ENCODE measurements around the gene RBM38.

Gene RBM38

GRCh38 chr20:57425150-57426013 lies 34.2 kb downstream of the RBM38 start:
- Histone ChIP-seq H2BK120ac (ENCODE audit: low read depth, low read length) (no peak overlapping the region), H3K9ac (ENCODE audit: low read length) (no peak overlapping the region), H3K14ac (ENCODE audit: low read length in 2 of 2) (no peak overlapping the region), H2AFZ (ENCODE audit: low read depth, low read length) (no peak overlapping the region), H2BK5ac (ENCODE audit: low read depth, low read length, poor library complexity, severe bottlenecking) (no peak overlapping the region), H4K91ac (ENCODE audit: low read length) (no peak overlapping the region), H3K27ac (ENCODE audit: low read length, poor library complexity, severe bottlenecking) (no peak overlapping the region), H2AK5ac (ENCODE audit: low read length, severe bottlenecking) (no peak overlapping the region), H3K4me3 (ENCODE audit: insufficient read depth in 1 of 2, low read depth in 1 of 2, low read length in 2 of 2) (peak overlapping the region in 1 of 2 experiments; percentile 23), H2BK12ac (ENCODE audit: low read length in 2 of 2) (no peak overlapping the region), H2BK15ac (ENCODE audit: low read depth, poor library complexity, severe bottlenecking) (no peak overlapping the region), H3K79me1 (replicated peaks; ENCODE audit: low read length, poor library complexity, severe bottlenecking) (no peaks in the 10 kb centered on the region), H3K4ac (ENCODE audit: low read depth in 1 of 2, low read length in 2 of 2) (no peak overlapping the region), H4K8ac (ENCODE audit: low read length) (no peak overlapping the region), H3K36me3 (ENCODE audit: control insufficient read depth in 1 of 2, insufficient read depth in 2 of 2, low read depth in 1 of 2, low read length in 2 of 2) (no peaks in the 10 kb centered on the region), H3K18ac (ENCODE audit: low read depth in 1 of 2, low read length in 2 of 2) (peak overlapping the region in 1 of 2 experiments; percentile 4), H3K4me2 (ENCODE audit: low read length, poor library complexity, severe bottlenecking) (no peak overlapping the region), H3K23ac (ENCODE audit: low read length in 2 of 2) (no peak overlapping the region), H3K4me1 (ENCODE audit: control insufficient read depth, insufficient read depth, low read depth, low read length) (peaks cover 16% of the 10 kb centered on the region), H3K27me3 (ENCODE audit: control insufficient read depth in 1 of 2, insufficient read depth in 1 of 2, low read length in 2 of 2) (peaks cover 7 to 48% of the 10 kb centered on the region in 2 experiments), H3K9me3 (ENCODE audit: control insufficient read depth, low read length) (no peaks in the 10 kb centered on the region)
- 60% methylated on average over 15 of the region's 17 CpGs for WGBS
- no peak for DNase-seq

GRCh38 chr20:57426271-57426689 lies 35.1 kb downstream of the RBM38 start:
- Histone ChIP-seq H3K36me3 (ENCODE audit: control insufficient read depth in 1 of 2, insufficient read depth in 2 of 2, low read depth in 1 of 2, low read length in 2 of 2) (no peaks in the 10 kb centered on the region), H2AK5ac (ENCODE audit: low read length, severe bottlenecking) (no peak overlapping the region), H3K4ac (ENCODE audit: low read depth in 1 of 2, low read length in 2 of 2) (no peak overlapping the region), H2BK15ac (ENCODE audit: low read depth, poor library complexity, severe bottlenecking) (no peak overlapping the region), H3K23ac (ENCODE audit: low read length in 2 of 2) (no peak overlapping the region), H4K8ac (ENCODE audit: low read length) (no peak overlapping the region), H3K18ac (ENCODE audit: low read depth in 1 of 2, low read length in 2 of 2) (no peak overlapping the region), H3K4me2 (ENCODE audit: low read length, poor library complexity, severe bottlenecking) (no peak overlapping the region), H3K9me3 (ENCODE audit: control insufficient read depth, low read length) (no peaks in the 10 kb centered on the region), H4K91ac (ENCODE audit: low read length) (no peak overlapping the region), H2BK5ac (ENCODE audit: low read depth, low read length, poor library complexity, severe bottlenecking) (no peak overlapping the region), H3K27ac (ENCODE audit: low read length, poor library complexity, severe bottlenecking) (no peak overlapping the region), H3K79me1 (replicated peaks; ENCODE audit: low read length, poor library complexity, severe bottlenecking) (no peaks in the 10 kb centered on the region), H2BK12ac (ENCODE audit: low read length in 2 of 2) (no peak overlapping the region), H3K4me1 (ENCODE audit: control insufficient read depth, insufficient read depth, low read depth, low read length) (peaks cover 16% of the 10 kb centered on the region), H2AFZ (ENCODE audit: low read depth, low read length) (no peak overlapping the region), H3K4me3 (ENCODE audit: insufficient read depth in 1 of 2, low read depth in 1 of 2, low read length in 2 of 2) (no peak overlapping the region), H3K14ac (ENCODE audit: low read length in 2 of 2) (no peak overlapping the region), H3K9ac (ENCODE audit: low read length) (no peak overlapping the region), H2BK120ac (ENCODE audit: low read depth, low read length) (no peak overlapping the region), H3K27me3 (ENCODE audit: control insufficient read depth in 1 of 2, insufficient read depth in 1 of 2, low read length in 2 of 2) (peaks cover 2 to 39% of the 10 kb centered on the region in 2 experiments)
- 78% methylated on average over 13 of the region's 13 CpGs for WGBS
- DNase-seq: no peak

- no peak overlapping the region for H3K27ac ChIP-seq (ENCODE audit: low read length, poor library complexity, severe bottlenecking)
These were observed 35.6 kb downstream of the RBM38 start for GRCh38 chr20:57426831-57427230.

GRCh38 chr20:57428324-57429158 lies 37.3 kb downstream of the RBM38 start:
- Histone ChIP-seq H2BK12ac (ENCODE audit: low read length in 2 of 2) (no peak overlapping the region), H3K27ac (ENCODE audit: low read length, poor library complexity, severe bottlenecking) (no peak overlapping the region), H2AK5ac (ENCODE audit: low read length, severe bottlenecking) (no peak overlapping the region)

More at GRCh38 chr20:57426831-57427230, 35.6 kb downstream of the RBM38 start:
- Histone ChIP-seq H3K79me1 (replicated peaks; ENCODE audit: low read length, poor library complexity, severe bottlenecking) (no peaks in the 10 kb centered on the region), H4K8ac (ENCODE audit: low read length) (no peak overlapping the region), H3K14ac (ENCODE audit: low read length in 2 of 2) (no peak overlapping the region), H4K91ac (ENCODE audit: low read length) (no peak overlapping the region), H3K18ac (ENCODE audit: low read depth in 1 of 2, low read length in 2 of 2) (no peak overlapping the region), H2AK5ac (ENCODE audit: low read length, severe bottlenecking) (no peak overlapping the region), H2BK15ac (ENCODE audit: low read depth, poor library complexity, severe bottlenecking) (no peak overlapping the region), H3K4me3 (ENCODE audit: insufficient read depth in 1 of 2, low read depth in 1 of 2, low read length in 2 of 2) (no peak overlapping the region), H3K9me3 (ENCODE audit: control insufficient read depth, low read length) (no peaks in the 10 kb centered on the region), H3K4ac (ENCODE audit: low read depth in 1 of 2, low read length in 2 of 2) (no peak overlapping the region), H3K9ac (ENCODE audit: low read length) (no peak overlapping the region), H3K4me2 (ENCODE audit: low read length, poor library complexity, severe bottlenecking) (no peak overlapping the region), H3K4me1 (ENCODE audit: control insufficient read depth, insufficient read depth, low read depth, low read length) (peaks cover 16% of the 10 kb centered on the region), H2BK120ac (ENCODE audit: low read depth, low read length) (no peak overlapping the region), H2AFZ (ENCODE audit: low read depth, low read length) (no peak overlapping the region), H3K36me3 (ENCODE audit: control insufficient read depth in 1 of 2, insufficient read depth in 2 of 2, low read depth in 1 of 2, low read length in 2 of 2) (no peaks in the 10 kb centered on the region), H2BK12ac (ENCODE audit: low read length in 2 of 2) (no peak overlapping the region), H3K27me3 (ENCODE audit: control insufficient read depth in 1 of 2, insufficient read depth in 1 of 2, low read length in 2 of 2) (peaks cover 0 to 34% of the 10 kb centered on the region in 2 experiments), H2BK5ac (ENCODE audit: low read depth, low read length, poor library complexity, severe bottlenecking) (no peak overlapping the region), H3K23ac (ENCODE audit: low read length in 2 of 2) (no peak overlapping the region)
- no peak for DNase-seq
- 84% methylated on average over 6 of the region's 7 CpGs for WGBS

More at GRCh38 chr20:57428324-57429158, 37.3 kb downstream of the RBM38 start:
- Histone ChIP-seq H3K27me3 (ENCODE audit: control insufficient read depth in 1 of 2, insufficient read depth in 1 of 2, low read length in 2 of 2) (peaks cover 0 to 19% of the 10 kb centered on the region in 2 experiments), H2BK120ac (ENCODE audit: low read depth, low read length) (no peak overlapping the region), H2BK5ac (ENCODE audit: low read depth, low read length, poor library complexity, severe bottlenecking) (no peak overlapping the region), H3K23ac (ENCODE audit: low read length in 2 of 2) (no peak overlapping the region), H3K4me3 (ENCODE audit: insufficient read depth in 1 of 2, low read depth in 1 of 2, low read length in 2 of 2) (no peak overlapping the region), H3K9me3 (ENCODE audit: control insufficient read depth, low read length) (no peaks in the 10 kb centered on the region), H3K4ac (ENCODE audit: low read depth in 1 of 2, low read length in 2 of 2) (no peak overlapping the region), H2AFZ (ENCODE audit: low read depth, low read length) (no peak overlapping the region), H3K4me1 (ENCODE audit: control insufficient read depth, insufficient read depth, low read depth, low read length) (peaks cover 18% of the 10 kb centered on the region), H3K18ac (ENCODE audit: low read depth in 1 of 2, low read length in 2 of 2) (no peak overlapping the region), H3K4me2 (ENCODE audit: low read length, poor library complexity, severe bottlenecking) (no peak overlapping the region), H3K36me3 (ENCODE audit: control insufficient read depth in 1 of 2, insufficient read depth in 2 of 2, low read depth in 1 of 2, low read length in 2 of 2) (no peaks in the 10 kb centered on the region), H3K9ac (ENCODE audit: low read length) (no peak overlapping the region), H4K91ac (ENCODE audit: low read length) (no peak overlapping the region), H3K79me1 (replicated peaks; ENCODE audit: low read length, poor library complexity, severe bottlenecking) (no peaks in the 10 kb centered on the region), H3K14ac (ENCODE audit: low read length in 2 of 2) (no peak overlapping the region), H4K8ac (ENCODE audit: low read length) (no peak overlapping the region), H2BK15ac (ENCODE audit: low read depth, poor library complexity, severe bottlenecking) (no peak overlapping the region)
- DNase-seq: no peak
- WGBS: 81% methylated on average over 21 of the region's 21 CpGs

All from mesenchymal stem cell (in vitro differentiated cells and primary cell).